IMR-90 (cell line): Measurements from ENCODE around the gene MUTYH. TPM values are rescaled to one million over a fixed set of nuclear protein-coding genes. Genes with fewer than 3 reads are reported as not detected.
A peak's percentile ranks its signal among the peaks of the same experiment; 100 is the strongest.

Source experiments
- ATAC-seq: fragments of 200-7000 bp; cut with Tn5 transposase; 2 replicates; pipeline ENCODE4 v1.9.1; 2020; ENCODE audit warnings: low read depth, mild to moderate bottlenecking, moderate library complexity
- BruUV-seq: library from RNA; stranded (reverse); fragments of 400-500 nt; replicated peaks from 2 replicates; lab custom pipeline; 2021; lab: Mats Ljungman, UMichigan
- CTCF ChIA-PET: fragments of 300-600 bp; formaldehyde crosslinking; extraction: SDS; loops from one replicate; lab custom pipeline; 2021; ENCODE audit warnings: antibody characterized with exemption; lab: Yijun Ruan, JAX
- POLR2A ChIA-PET: fragments of 300-600 bp; sonication (Branson Sonifier 250); formaldehyde crosslinking; loops from one replicate; lab custom pipeline; 2022; ENCODE audit warnings: antibody characterized with exemption; ENCODE audit not compliant: unreplicated experiment; lab: Charles Lee
- DNase-seq: peaks from one replicate; pipeline ENCODE4 v3.0.0; 2013
- H2AFZ ChIP-seq: replicated peaks from 2 replicates; pipeline ENCODE3; 2013; ENCODE audit warnings: low read length, mild to moderate bottlenecking; ENCODE audit not compliant: poor library complexity
- H2AK5ac ChIP-seq: 2 replicates; pipeline ENCODE4 v1.6.1; 2013; ENCODE audit warnings: low read depth, low read length, inconsistent platforms
- H2AK9ac ChIP-seq: replicated peaks from 2 replicates; pipeline ENCODE3; 2013; ENCODE audit warnings: mild to moderate bottlenecking, low read depth, low read length, moderate library complexity; ENCODE audit not compliant: poor library complexity
- H2BK120ac ChIP-seq: 2 replicates; pipeline ENCODE4 v1.6.1; 2013; ENCODE audit warnings: low read depth, low read length, inconsistent platforms
- H2BK15ac ChIP-seq: 3 replicates; pipeline ENCODE4 v1.6.1; 2013; ENCODE audit warnings: low read depth, low read length, inconsistent platforms
- H2BK20ac ChIP-seq: 2 replicates; pipeline ENCODE4 v1.6.1; 2013; ENCODE audit warnings: low read depth, mild to moderate bottlenecking, inconsistent platforms, low read length, moderate library complexity
- H2BK5ac ChIP-seq: 2 replicates; pipeline ENCODE4 v1.6.1; 2013; ENCODE audit warnings: mild to moderate bottlenecking, low read depth, low read length, inconsistent platforms; ENCODE audit not compliant: poor library complexity, severe bottlenecking
- H3K14ac ChIP-seq: replicated peaks from 2 replicates; pipeline ENCODE4 v1.6.1; 2013; ENCODE audit warnings: low read depth, low read length, inconsistent platforms
- H3K18ac ChIP-seq: 2 replicates; pipeline ENCODE4 v1.6.1; 2013; ENCODE audit warnings: low read depth, low read length, control low read depth
- H3K23ac ChIP-seq: 2 replicates; pipeline ENCODE4 v1.6.1; 2013; ENCODE audit warnings: low read depth, low read length, inconsistent platforms
- H3K27ac ChIP-seq: 2 replicates; pipeline ENCODE4 v1.5.1; 2013; ENCODE audit warnings: mild to moderate bottlenecking, control low read depth, low read length; ENCODE audit not compliant: insufficient read depth
- H3K27me3 ChIP-seq: 2 replicates; pipeline ENCODE4 v1.6.1; 2013; ENCODE audit warnings: low read length; ENCODE audit not compliant: control insufficient read depth, insufficient read depth
- H3K36me3 ChIP-seq: 2 replicates; pipeline ENCODE4 v1.6.1; 2013; ENCODE audit warnings: low read length, mixed read lengths; ENCODE audit not compliant: control insufficient read depth, insufficient read depth
- H3K4ac ChIP-seq: 2 replicates; pipeline ENCODE4 v1.6.1; 2013; ENCODE audit warnings: low read depth, low read length, inconsistent platforms
- H3K4me1 ChIP-seq: 2 replicates; pipeline ENCODE4 v1.6.1; 2013; ENCODE audit warnings: low read length, mixed read lengths; ENCODE audit not compliant: control insufficient read depth, insufficient read depth
- H3K4me2 ChIP-seq: 2 replicates; pipeline ENCODE4 v1.6.1; 2013; ENCODE audit warnings: low read depth, mild to moderate bottlenecking, control low read depth, low read length, moderate library complexity
- H3K4me3 ChIP-seq: 2 replicates; pipeline ENCODE4 v1.5.1; 2013; ENCODE audit warnings: low read depth, mild to moderate bottlenecking, control low read depth, low read length, moderate library complexity; ENCODE audit not compliant: insufficient read depth
- H3K56ac ChIP-seq: 2 replicates; pipeline ENCODE4 v1.6.1; 2013; ENCODE audit warnings: low read length, inconsistent platforms; ENCODE audit not compliant: insufficient read depth; ENCODE audit errors: extremely low read depth
- H3K79me1 ChIP-seq, 2 experiments: 2 replicates each; pipeline ENCODE4 v1.6.1; 2013; ENCODE audit warnings: low read length in 2 of 2, inconsistent platforms in 1 of 2, low read depth in 1 of 2
- H3K9ac ChIP-seq: 2 replicates; pipeline ENCODE4 v1.6.1; 2013; ENCODE audit warnings: low read depth, low read length, control low read depth
- H3K9me1 ChIP-seq: 2 replicates; pipeline ENCODE4 v1.6.1; 2013; ENCODE audit warnings: low read length, inconsistent platforms; ENCODE audit not compliant: insufficient read depth
- H3K9me3 ChIP-seq: 2 replicates; pipeline ENCODE4 v1.6.1; 2013; ENCODE audit warnings: low read length; ENCODE audit not compliant: control insufficient read depth, insufficient read depth
- H4K20me1 ChIP-seq: 2 replicates; pipeline ENCODE4 v1.6.1; 2013; ENCODE audit warnings: low read length, inconsistent platforms; ENCODE audit not compliant: insufficient read depth
- H4K5ac ChIP-seq: 2 replicates; pipeline ENCODE4 v1.6.1; 2013; ENCODE audit warnings: mild to moderate bottlenecking, low read depth, low read length, control low read depth
- H4K8ac ChIP-seq, 2 experiments: 2 replicates each; pipeline ENCODE4 v1.6.1; 2013; ENCODE audit warnings: low read depth in 2 of 2, low read length in 2 of 2, control low read depth in 1 of 2, inconsistent platforms in 1 of 2
- H4K91ac ChIP-seq: 2 replicates; pipeline ENCODE4 v1.6.1; 2013; ENCODE audit warnings: low read depth, low read length, inconsistent platforms; ENCODE audit not compliant: insufficient read depth
- BHLHE40 ChIP-seq: fragments of 150-350 bp; IDR thresholded peaks from 2 replicates; pipeline ENCODE4 v1.6.1; 2016; ENCODE audit warnings: mild to moderate bottlenecking, low read depth, low read length
- CEBPB ChIP-seq: IDR thresholded peaks from 2 replicates; pipeline ENCODE4 v1.6.1; 2012; ENCODE audit warnings: low read depth, low read length, improper control_type of control experiment
- CHD1 ChIP-seq: IDR thresholded peaks from 2 replicates; pipeline ENCODE4 v1.6.1; 2012; ENCODE audit warnings: low read depth, low read length, improper control_type of control experiment
- CTCF ChIP-seq: conservative IDR thresholded peaks from 2 replicates; pipeline ENCODE4 v1.5.1; 2012; ENCODE audit warnings: mild to moderate bottlenecking, low read depth, low read length, improper control_type of control experiment
- FOS ChIP-seq: fragments of 150-350 bp; IDR thresholded peaks from 2 replicates; pipeline ENCODE4 v1.6.1; 2016; ENCODE audit warnings: low read depth, low read length
- MAFK ChIP-seq: IDR thresholded peaks from 2 replicates; pipeline ENCODE4 v1.6.1; 2012; ENCODE audit warnings: low read depth, low read length, improper control_type of control experiment
- MAZ ChIP-seq: IDR thresholded peaks from 2 replicates; pipeline ENCODE4 v1.6.1; 2012; ENCODE audit warnings: low read depth, mild to moderate bottlenecking, low read length, improper control_type of control experiment, moderate library complexity, borderline replicate concordance
- MXI1 ChIP-seq: IDR thresholded peaks from 2 replicates; pipeline ENCODE4 v1.6.1; 2012; ENCODE audit warnings: low read depth, mild to moderate bottlenecking, low read length, moderate library complexity, borderline replicate concordance
- NFE2L2 ChIP-seq: fragments of 150-350 bp; IDR thresholded peaks from 2 replicates; pipeline ENCODE4 v1.6.1; 2016; ENCODE audit warnings: low read depth, mild to moderate bottlenecking, low read length
- POLR2A ChIP-seq: IDR thresholded peaks from 2 replicates; pipeline ENCODE4 v1.6.1; 2012; ENCODE audit warnings: mild to moderate bottlenecking, low read depth, low read length
- RAD21 ChIP-seq: IDR thresholded peaks from 2 replicates; pipeline ENCODE4 v1.6.1; 2012; ENCODE audit warnings: low read length, improper control_type of control experiment
- RCOR1 ChIP-seq: IDR thresholded peaks from 2 replicates; pipeline ENCODE4 v1.6.1; 2012; ENCODE audit warnings: mild to moderate bottlenecking, low read length, improper control_type of control experiment; ENCODE audit not compliant: insufficient replicate concordance
- RFX5 ChIP-seq: IDR thresholded peaks from 2 replicates; pipeline ENCODE4 v1.8.0; 2012; ENCODE audit warnings: low read depth, mild to moderate bottlenecking, low read length, moderate library complexity
- SMC3 ChIP-seq: fragments of 150-350 bp; IDR thresholded peaks from 2 replicates; pipeline ENCODE4 v1.6.1; 2016; ENCODE audit warnings: low read depth, mild to moderate bottlenecking, antibody characterized with exemption, low read length, moderate library complexity
- USF2 ChIP-seq: fragments of 150-350 bp; IDR thresholded peaks from 2 replicates; pipeline ENCODE4 v1.6.1; 2017; ENCODE audit warnings: mild to moderate bottlenecking, antibody characterized with exemption, low read length, low read depth
- WGBS, 2 experiments: methylation state at CpG; one replicate each; pipeline versions ENCODE4 v1.1.5 to v1.1.7; 2013; ENCODE audit warnings: missing lambda C conversion rate in 2 of 2; ENCODE audit not compliant: insufficient read length in 1 of 2; ENCODE audit errors: extremely low coverage in 2 of 2; 5-methylcytosine and 5-hydroxymethylcytosine counted together
- dilution Hi-C: fragments of 300-500 bp; cut with HindIII; formaldehyde crosslinking; loops from one replicate; pipeline ENCODE4 v1.14.3; 2018; ENCODE audit warnings: low sequenced_read_pairs; ENCODE audit not compliant: unreplicated experiment
- in situ Hi-C: fragments of 300-500 bp; cut with MboI; formaldehyde crosslinking; loops from 3 replicates; pipeline ENCODE4 v1.14.3; 2019; ENCODE audit warnings: low sequenced_read_pairs, inconsistent platforms, mixed read lengths
- intact Hi-C: fragments of 100-400 bp; cut with micrococcal nuclease; formaldehyde crosslinking; loops from 2 replicates; pipeline ENCODE4 v1.10.0; 2022
- polyA plus RNA-seq, 3 experiments: library from polyadenylated mRNA; depleted of rRNA; stranded (reverse); fragments of >200 nt; gene quantifications; 2 replicates each; pipeline ENCODE4 v1.2.3, GENCODE V29; 2012; ENCODE audit warnings: low replicate concordance in 1 of 3
- total RNA-seq: library from RNA; depleted of rRNA; stranded (reverse); fragments of >200 nt; gene quantifications from 2 replicates; pipeline ENCODE4 v1.2.3, GENCODE V29; 2012

The MUTYH gene
- total and polyA plus RNA-seq, 2 of the 4 experiments (the other 2 are of a cell fraction) = 9.1 to 14.6 TPM

- no peak overlapping the region for H3K9ac ChIP-seq
- H3K4me2 ChIP-seq = no peak overlapping the region
- no peak overlapping the region for H4K5ac ChIP-seq
- H4K91ac ChIP-seq = no peak overlapping the region
- intact Hi-C loops = no loop called here
- H3K9me1 ChIP-seq = peaks cover 3% of the 10 kb centered on the region; the same call in 1 of the 2 replicates
- peak overlapping the region; percentile 93 for H2AFZ ChIP-seq
- H3K9me3 ChIP-seq = no peaks in the 10 kb centered on the region
- no TSS peak for BruUV-seq
- no peak overlapping the region for H3K56ac ChIP-seq
- no peaks in the 10 kb centered on the region for H4K20me1 ChIP-seq
- no peak overlapping the region for H3K4ac ChIP-seq
- H3K4me1 ChIP-seq = no peaks in the 10 kb centered on the region
- H3K36me3 ChIP-seq = peaks cover 16% of the 10 kb centered on the region
- ChIA-PET POLR2A (no interaction called here), CTCF (no interaction called here)
- no peak for DNase-seq
- H2BK20ac ChIP-seq = no peak overlapping the region
- H2AK5ac ChIP-seq = no peak overlapping the region
- H2AK9ac ChIP-seq = peak overlapping the region; percentile 60
- in situ Hi-C loops = no loop called here
- dilution Hi-C loops = no loop called here
- WGBS, 2 experiments = 60% methylated on average over 11 of the region's 19 CpGs; no CpG with 5 or more reads in 1 of the 2 experiments
- H3K18ac ChIP-seq = no peak overlapping the region
- H2BK15ac ChIP-seq = no peak overlapping the region
- ATAC-seq = no peak
- no peak overlapping the region for H3K4me3 ChIP-seq
- H4K8ac ChIP-seq = no peak overlapping the region; a peak in 1 of 4 replicates
- H3K79me1 ChIP-seq = no peaks in the 10 kb centered on the region
- H3K27ac ChIP-seq = no peak overlapping the region
- no peak overlapping the region for H3K23ac ChIP-seq
- H3K14ac ChIP-seq = no peak overlapping the region
- H2BK120ac ChIP-seq = no peak overlapping the region
- no peaks in the 10 kb centered on the region for H3K27me3 ChIP-seq
- no peak overlapping the region for H2BK5ac ChIP-seq
- TF ChIP-seq BHLHE40 (no peak), RAD21 (no peak), NFE2L2 (no peak), MXI1 (no peak), SMC3 (no peak), FOS (no peak), MAZ (no peak), RFX5 (no peak), CTCF (no peak), POLR2A (no peak), CEBPB (no peak), USF2 (no peak), CHD1 (no peak), MAFK (no peak), RCOR1 (no peak)
Measured at GRCh38 chr1:45327644-45328515, 12.4 kb downstream of the MUTYH start.
